K562 (cell line): ENCODE measurements around the gene KBTBD4. TPM values are rescaled to one million over a fixed set of nuclear protein-coding genes. Genes with fewer than 3 reads are reported as not detected.

ENCODE experiments used
- NONO ChIP-seq, 2 experiments: fragments of 200-400 bp in 1 of 2; fragments of 450-650 bp in 1 of 2; formaldehyde crosslinking in 1 of 2; IDR thresholded peaks; 2 replicates each; pipeline ENCODE4 v1.6.1; 2017; ENCODE audit warnings: low read depth in 2 of 2, mild to moderate bottlenecking in 2 of 2, moderate library complexity in 2 of 2, low read length in 1 of 2
- RB1 ChIP-seq: fragments of 450-650 bp; IDR thresholded peaks from 2 replicates; pipeline ENCODE4 v1.6.1; 2017; ENCODE audit warnings: low read depth, mild to moderate bottlenecking
- U2AF1 ChIP-seq: fragments of 200-400 bp; formaldehyde crosslinking; optimal IDR thresholded peaks from 2 replicates; pipeline ENCODE3; 2017; ENCODE audit warnings: mild to moderate bottlenecking, low read depth, low read length, moderate library complexity
- ZNF79 ChIP-seq: fragments of 250-450 bp; sonication (Bioruptor Pico); IDR thresholded peaks from 2 replicates; pipeline ENCODE4 v1.4.0; 2020; ENCODE audit warnings: low read depth, mild to moderate bottlenecking, moderate library complexity
- polyA plus RNA-seq, 8 experiments: library from polyadenylated mRNA; depleted of rRNA in 4 of 8; stranded (reverse) in 5 of 8; unstranded in 3 of 8; fragments of >200 nt; fragmentation: Nextera tagmentation in 2 of 8; fragmentation: Illumina TruSeq in 1 of 8; extraction: Ambion mirVana in 2 of 8; extraction: Trizol in 1 of 8; gene quantifications; 2 replicates each; pipeline versions ENCODE4 v1.2.1 to v1.2.3, GENCODE V29; 2011 to 2014; ENCODE audit warnings: inconsistent platforms in 1 of 8, missing spikeins in 1 of 8
- total RNA-seq, 7 experiments: library from RNA; depleted of rRNA in 6 of 7; stranded (reverse); fragments of >200 nt in 6 of 7; fragmentation: Illumina TruSeq in 2 of 7; extraction: Trizol in 2 of 7; gene quantifications; 2 replicates each; pipeline versions ENCODE4 v1.2.1 to v1.2.3, GENCODE V29; 2011 to 2021; ENCODE audit warnings: low replicate concordance in 1 of 7
- TF ChIP-seq, protein P1 (sequence below): conservative IDR thresholded peaks from 2 replicates; pipeline ENCODE4 v1.6.1; 2011; ENCODE audit warnings: low read depth, mild to moderate bottlenecking, low read length; ENCODE audit not compliant: control insufficient read depth
- TF ChIP-seq, protein P2 (sequence below), 2 experiments: fragments of 250-450 bp in 1 of 2; fragments of 450-650 bp in 1 of 2; sonication (Bioruptor Pico) in 1 of 2; IDR thresholded peaks; 2 replicates each; pipeline versions ENCODE4 v1.6.1 to v1.8.0; 2016 to 2021; ENCODE audit warnings: mild to moderate bottlenecking in 2 of 2, moderate library complexity in 2 of 2, missing compliant biosample characterization in 1 of 2, missing genetic modification characterization in 1 of 2
- TF ChIP-seq, protein P3 (sequence below): fragments of 250-450 bp; sonication (Bioruptor Pico); IDR thresholded peaks from 2 replicates; pipeline ENCODE4 v1.4.0; 2020
- TF ChIP-seq, protein P4 (sequence below): fragments of 450-650 bp; IDR thresholded peaks from 2 replicates; pipeline ENCODE4 v1.6.1; 2016; ENCODE audit warnings: mild to moderate bottlenecking, moderate library complexity

Gene KBTBD4
- total and polyA plus RNA-seq, 9 of the 15 experiments (the other 6 are each of a cell fraction or from before 2014, with no cell fraction given) = 7.0 to 33.9 (median 13.3) TPM

DNA sequence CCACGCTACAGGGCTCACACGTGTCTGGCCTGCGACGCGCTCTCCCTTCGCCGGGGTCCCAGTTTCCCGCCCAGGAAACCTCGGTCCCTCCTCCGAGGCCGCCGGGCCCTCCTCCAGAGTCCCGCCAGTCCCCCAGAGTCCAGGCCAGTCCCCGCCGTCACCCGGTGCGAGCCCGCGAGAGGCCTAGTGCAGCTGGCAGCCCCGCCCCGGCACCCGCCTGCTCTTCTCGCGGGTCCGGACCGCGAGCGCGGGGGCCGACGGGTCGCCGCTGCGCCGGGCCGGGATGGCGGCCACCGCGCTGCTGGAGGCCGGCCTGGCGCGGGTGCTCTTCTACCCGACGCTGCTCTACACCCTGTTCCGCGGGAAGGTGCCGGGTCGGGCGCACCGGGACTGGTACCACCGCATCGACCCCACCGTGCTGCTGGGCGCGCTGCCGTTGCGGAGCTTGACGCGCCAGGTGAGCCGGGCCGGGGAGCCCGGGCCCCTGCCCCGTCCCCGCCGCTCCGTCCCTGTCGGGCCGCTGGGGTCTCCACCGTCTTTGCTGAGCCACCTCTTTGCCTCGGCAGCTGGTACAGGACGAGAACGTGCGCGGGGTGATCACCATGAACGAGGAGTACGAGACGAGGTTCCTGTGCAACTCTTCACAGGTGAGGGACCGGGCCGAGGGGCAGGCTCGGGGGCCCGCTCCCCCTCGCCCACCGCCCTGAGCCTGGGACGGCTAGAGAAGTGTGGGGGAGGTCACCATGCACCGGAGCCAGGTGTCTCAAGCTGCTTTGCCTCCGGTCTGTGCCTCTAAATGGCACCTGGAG is 13.2 kb downstream of the KBTBD4 start, which contains the start of gene PTPMT1 (continued):
- TF ChIP-seq, protein P1, sequence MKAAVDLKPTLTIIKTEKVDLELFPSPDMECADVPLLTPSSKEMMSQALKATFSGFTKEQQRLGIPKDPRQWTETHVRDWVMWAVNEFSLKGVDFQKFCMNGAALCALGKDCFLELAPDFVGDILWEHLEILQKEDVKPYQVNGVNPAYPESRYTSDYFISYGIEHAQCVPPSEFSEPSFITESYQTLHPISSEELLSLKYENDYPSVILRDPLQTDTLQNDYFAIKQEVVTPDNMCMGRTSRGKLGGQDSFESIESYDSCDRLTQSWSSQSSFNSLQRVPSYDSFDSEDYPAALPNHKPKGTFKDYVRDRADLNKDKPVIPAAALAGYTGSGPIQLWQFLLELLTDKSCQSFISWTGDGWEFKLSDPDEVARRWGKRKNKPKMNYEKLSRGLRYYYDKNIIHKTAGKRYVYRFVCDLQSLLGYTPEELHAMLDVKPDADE = peak; percentile 93; the same call in 1 of the 2 replicates
- peak; percentile 91 for TF ChIP-seq RB1
- TF ChIP-seq, protein P2, sequence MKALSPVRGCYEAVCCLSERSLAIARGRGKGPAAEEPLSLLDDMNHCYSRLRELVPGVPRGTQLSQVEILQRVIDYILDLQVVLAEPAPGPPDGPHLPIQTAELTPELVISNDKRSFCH (CRISPR knock-in tag; IDR thresholded peaks at IDR 0.05) = no peak
- TF ChIP-seq, protein P2 (tag; IDR thresholded peaks at IDR 0.05) = peak; percentile 88
- no peak for TF ChIP-seq ZNF79
- TF ChIP-seq, protein P3, sequence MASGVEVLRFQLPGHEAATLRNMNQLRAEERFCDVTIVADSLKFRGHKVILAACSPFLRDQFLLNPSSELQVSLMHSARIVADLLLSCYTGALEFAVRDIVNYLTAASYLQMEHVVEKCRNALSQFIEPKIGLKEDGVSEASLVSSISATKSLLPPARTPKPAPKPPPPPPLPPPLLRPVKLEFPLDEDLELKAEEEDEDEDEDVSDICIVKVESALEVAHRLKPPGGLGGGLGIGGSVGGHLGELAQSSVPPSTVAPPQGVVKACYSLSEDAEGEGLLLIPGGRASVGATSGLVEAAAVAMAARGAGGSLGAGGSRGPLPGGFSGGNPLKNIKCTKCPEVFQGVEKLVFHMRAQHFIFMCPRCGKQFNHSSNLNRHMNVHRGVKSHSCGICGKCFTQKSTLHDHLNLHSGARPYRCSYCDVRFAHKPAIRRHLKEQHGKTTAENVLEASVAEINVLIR (CRISPR knock-in tag) = no peak
- peak; percentile 66 for TF ChIP-seq U2AF1
- TF ChIP-seq NONO (IDR thresholded peaks at IDR 0.05; ENCODE audit: low read depth in 2 of 2, low read length in 1 of 2) = peak; percentile 65 to 92; a peak in 3 of 4 replicates
- TF ChIP-seq, protein P4, sequence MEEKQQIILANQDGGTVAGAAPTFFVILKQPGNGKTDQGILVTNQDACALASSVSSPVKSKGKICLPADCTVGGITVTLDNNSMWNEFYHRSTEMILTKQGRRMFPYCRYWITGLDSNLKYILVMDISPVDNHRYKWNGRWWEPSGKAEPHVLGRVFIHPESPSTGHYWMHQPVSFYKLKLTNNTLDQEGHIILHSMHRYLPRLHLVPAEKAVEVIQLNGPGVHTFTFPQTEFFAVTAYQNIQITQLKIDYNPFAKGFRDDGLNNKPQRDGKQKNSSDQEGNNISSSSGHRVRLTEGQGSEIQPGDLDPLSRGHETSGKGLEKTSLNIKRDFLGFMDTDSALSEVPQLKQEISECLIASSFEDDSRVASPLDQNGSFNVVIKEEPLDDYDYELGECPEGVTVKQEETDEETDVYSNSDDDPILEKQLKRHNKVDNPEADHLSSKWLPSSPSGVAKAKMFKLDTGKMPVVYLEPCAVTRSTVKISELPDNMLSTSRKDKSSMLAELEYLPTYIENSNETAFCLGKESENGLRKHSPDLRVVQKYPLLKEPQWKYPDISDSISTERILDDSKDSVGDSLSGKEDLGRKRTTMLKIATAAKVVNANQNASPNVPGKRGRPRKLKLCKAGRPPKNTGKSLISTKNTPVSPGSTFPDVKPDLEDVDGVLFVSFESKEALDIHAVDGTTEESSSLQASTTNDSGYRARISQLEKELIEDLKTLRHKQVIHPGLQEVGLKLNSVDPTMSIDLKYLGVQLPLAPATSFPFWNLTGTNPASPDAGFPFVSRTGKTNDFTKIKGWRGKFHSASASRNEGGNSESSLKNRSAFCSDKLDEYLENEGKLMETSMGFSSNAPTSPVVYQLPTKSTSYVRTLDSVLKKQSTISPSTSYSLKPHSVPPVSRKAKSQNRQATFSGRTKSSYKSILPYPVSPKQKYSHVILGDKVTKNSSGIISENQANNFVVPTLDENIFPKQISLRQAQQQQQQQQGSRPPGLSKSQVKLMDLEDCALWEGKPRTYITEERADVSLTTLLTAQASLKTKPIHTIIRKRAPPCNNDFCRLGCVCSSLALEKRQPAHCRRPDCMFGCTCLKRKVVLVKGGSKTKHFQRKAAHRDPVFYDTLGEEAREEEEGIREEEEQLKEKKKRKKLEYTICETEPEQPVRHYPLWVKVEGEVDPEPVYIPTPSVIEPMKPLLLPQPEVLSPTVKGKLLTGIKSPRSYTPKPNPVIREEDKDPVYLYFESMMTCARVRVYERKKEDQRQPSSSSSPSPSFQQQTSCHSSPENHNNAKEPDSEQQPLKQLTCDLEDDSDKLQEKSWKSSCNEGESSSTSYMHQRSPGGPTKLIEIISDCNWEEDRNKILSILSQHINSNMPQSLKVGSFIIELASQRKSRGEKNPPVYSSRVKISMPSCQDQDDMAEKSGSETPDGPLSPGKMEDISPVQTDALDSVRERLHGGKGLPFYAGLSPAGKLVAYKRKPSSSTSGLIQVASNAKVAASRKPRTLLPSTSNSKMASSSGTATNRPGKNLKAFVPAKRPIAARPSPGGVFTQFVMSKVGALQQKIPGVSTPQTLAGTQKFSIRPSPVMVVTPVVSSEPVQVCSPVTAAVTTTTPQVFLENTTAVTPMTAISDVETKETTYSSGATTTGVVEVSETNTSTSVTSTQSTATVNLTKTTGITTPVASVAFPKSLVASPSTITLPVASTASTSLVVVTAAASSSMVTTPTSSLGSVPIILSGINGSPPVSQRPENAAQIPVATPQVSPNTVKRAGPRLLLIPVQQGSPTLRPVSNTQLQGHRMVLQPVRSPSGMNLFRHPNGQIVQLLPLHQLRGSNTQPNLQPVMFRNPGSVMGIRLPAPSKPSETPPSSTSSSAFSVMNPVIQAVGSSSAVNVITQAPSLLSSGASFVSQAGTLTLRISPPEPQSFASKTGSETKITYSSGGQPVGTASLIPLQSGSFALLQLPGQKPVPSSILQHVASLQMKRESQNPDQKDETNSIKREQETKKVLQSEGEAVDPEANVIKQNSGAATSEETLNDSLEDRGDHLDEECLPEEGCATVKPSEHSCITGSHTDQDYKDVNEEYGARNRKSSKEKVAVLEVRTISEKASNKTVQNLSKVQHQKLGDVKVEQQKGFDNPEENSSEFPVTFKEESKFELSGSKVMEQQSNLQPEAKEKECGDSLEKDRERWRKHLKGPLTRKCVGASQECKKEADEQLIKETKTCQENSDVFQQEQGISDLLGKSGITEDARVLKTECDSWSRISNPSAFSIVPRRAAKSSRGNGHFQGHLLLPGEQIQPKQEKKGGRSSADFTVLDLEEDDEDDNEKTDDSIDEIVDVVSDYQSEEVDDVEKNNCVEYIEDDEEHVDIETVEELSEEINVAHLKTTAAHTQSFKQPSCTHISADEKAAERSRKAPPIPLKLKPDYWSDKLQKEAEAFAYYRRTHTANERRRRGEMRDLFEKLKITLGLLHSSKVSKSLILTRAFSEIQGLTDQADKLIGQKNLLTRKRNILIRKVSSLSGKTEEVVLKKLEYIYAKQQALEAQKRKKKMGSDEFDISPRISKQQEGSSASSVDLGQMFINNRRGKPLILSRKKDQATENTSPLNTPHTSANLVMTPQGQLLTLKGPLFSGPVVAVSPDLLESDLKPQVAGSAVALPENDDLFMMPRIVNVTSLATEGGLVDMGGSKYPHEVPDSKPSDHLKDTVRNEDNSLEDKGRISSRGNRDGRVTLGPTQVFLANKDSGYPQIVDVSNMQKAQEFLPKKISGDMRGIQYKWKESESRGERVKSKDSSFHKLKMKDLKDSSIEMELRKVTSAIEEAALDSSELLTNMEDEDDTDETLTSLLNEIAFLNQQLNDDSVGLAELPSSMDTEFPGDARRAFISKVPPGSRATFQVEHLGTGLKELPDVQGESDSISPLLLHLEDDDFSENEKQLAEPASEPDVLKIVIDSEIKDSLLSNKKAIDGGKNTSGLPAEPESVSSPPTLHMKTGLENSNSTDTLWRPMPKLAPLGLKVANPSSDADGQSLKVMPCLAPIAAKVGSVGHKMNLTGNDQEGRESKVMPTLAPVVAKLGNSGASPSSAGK = peak; percentile 97
